ENCODE measurements around the gene PROM2.

The PROM2 gene

GRCh38 chr2:95287336-95287735 lies 13.1 kb downstream of the PROM2 start:
- FAIRE-seq: no peak

- no peak for FAIRE-seq
Observed at GRCh38 chr2:95287806-95288205, 13.6 kb downstream of the PROM2 start.

GRCh38 chr2:95289253-95289652 lies 15.0 kb downstream of the PROM2 start:
- FAIRE-seq: no peak

GRCh38 chr2:95291222-95291621 lies 17.0 kb downstream of the PROM2 start:
- FAIRE-seq: no peak

GRCh38 chr2:95292623-95293260 lies 18.5 kb downstream of the PROM2 start:
- FAIRE-seq: no peak

GRCh38 chr2:95294579-95295250 lies 20.5 kb downstream of the PROM2 start:
- no peak for FAIRE-seq

GRCh38 chr2:95295376-95295775 lies 21.1 kb downstream of the PROM2 start:
- FAIRE-seq: no peak

GRCh38 chr2:95296011-95296410 lies 21.8 kb downstream of the PROM2 start:
- no peak for FAIRE-seq

GRCh38 chr2:95296880-95297487 lies 22.7 kb downstream of the PROM2 start, which contains the start of gene KCNIP3:
KCNIP3 (plus strand) TSS chr2:95297347; CDS start chr2:95297439, 92 bp downstream.
- FAIRE-seq: no peak

GRCh38 chr2:95297639-95298395 lies 23.6 kb downstream of the PROM2 start:
- no peak for FAIRE-seq

GRCh38 chr2:95298486-95299111 lies 24.4 kb downstream of the PROM2 start:
- no peak for FAIRE-seq

- FAIRE-seq: no peak
Observed at GRCh38 chr2:95299961-95300360, 25.7 kb downstream of the PROM2 start.

- no peak for FAIRE-seq
Observed at GRCh38 chr2:95300450-95300849, 26.2 kb downstream of the PROM2 start.

GRCh38 chr2:95301186-95301585 lies 26.9 kb downstream of the PROM2 start:
- FAIRE-seq: no peak

- FAIRE-seq: no peak
Observed at GRCh38 chr2:95301876-95302641, 27.8 kb downstream of the PROM2 start.

- FAIRE-seq: no peak
Observed at GRCh38 chr2:95303191-95303919, 29.1 kb downstream of the PROM2 start.

GRCh38 chr2:95305380-95306061 lies 31.3 kb downstream of the PROM2 start:
- FAIRE-seq: no peak

GRCh38 chr2:95306336-95306895 lies 32.2 kb downstream of the PROM2 start:
- FAIRE-seq: no peak

GRCh38 chr2:95307036-95307435 lies 32.8 kb downstream of the PROM2 start:
- FAIRE-seq: no peak

GRCh38 chr2:95307878-95308277 lies 33.6 kb downstream of the PROM2 start:
- no peak for FAIRE-seq
